Measurements from ENCODE around the gene CALML3. TPM values are rescaled to one million over a fixed set of nuclear protein-coding genes. Genes with fewer than 3 reads are reported as not detected.
A peak's percentile ranks its signal among the peaks of the same experiment; 100 is the strongest.

Gene CALML3
- total and polyA plus RNA-seq, 2 donors (not counting 1 experiment from before 2014, with no cell fraction given), result not detected

DNA sequence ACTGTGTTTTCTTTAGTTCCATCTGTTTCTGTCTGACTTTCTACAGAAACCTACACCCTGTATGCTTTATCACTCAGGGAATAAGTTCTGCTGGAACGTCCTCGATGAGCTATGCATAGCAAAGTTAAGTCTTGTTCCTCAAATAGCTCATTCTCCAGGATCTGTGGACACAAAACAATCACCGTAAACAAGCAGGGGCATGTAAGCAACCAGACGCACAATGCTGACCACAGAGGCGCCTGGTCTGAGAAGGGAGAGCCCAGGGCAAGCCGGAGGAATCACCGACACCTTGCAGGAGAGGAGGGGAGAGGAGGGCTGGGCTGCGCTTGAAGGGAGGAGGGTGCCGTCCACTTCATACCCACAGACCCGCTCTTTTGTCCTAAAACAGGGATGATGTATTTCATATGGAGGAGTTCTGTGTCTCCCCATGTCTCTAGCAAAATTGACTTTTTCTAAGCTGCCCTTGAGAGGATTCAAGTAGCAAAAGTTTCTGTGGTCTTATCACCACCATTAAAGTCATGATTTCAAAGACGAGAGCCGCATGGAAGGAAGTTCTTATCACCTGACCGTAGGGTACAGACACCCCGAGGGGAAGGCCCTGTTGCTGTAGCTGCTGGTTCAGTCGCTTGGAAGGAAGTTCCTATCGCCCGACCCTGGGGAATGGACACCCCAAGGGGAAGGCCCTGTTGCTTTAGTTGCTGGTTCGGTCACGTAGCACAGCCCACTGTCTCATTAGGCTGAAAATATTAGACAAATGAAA is 14.3 kb downstream of the CALML3 start:
- H3K27me3 ChIP-seq (ENCODE audit: control insufficient read depth, insufficient read depth, low read length), result no peaks in the 10 kb centered on the region
- TF ChIP-seq EZH2 (IDR thresholded peaks at IDR 0.05; ENCODE audit: low read length, missing control alignments), result no peak
- TF ChIP-seq, protein P1, sequence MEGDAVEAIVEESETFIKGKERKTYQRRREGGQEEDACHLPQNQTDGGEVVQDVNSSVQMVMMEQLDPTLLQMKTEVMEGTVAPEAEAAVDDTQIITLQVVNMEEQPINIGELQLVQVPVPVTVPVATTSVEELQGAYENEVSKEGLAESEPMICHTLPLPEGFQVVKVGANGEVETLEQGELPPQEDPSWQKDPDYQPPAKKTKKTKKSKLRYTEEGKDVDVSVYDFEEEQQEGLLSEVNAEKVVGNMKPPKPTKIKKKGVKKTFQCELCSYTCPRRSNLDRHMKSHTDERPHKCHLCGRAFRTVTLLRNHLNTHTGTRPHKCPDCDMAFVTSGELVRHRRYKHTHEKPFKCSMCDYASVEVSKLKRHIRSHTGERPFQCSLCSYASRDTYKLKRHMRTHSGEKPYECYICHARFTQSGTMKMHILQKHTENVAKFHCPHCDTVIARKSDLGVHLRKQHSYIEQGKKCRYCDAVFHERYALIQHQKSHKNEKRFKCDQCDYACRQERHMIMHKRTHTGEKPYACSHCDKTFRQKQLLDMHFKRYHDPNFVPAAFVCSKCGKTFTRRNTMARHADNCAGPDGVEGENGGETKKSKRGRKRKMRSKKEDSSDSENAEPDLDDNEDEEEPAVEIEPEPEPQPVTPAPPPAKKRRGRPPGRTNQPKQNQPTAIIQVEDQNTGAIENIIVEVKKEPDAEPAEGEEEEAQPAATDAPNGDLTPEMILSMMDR (conservative IDR thresholded peaks at IDR 0.05 in 1 of 2, IDR thresholded peaks at IDR 0.05 in 1 of 2; ENCODE audit: low read depth in 1 of 2, low read length in 2 of 2), result no peak
- H3K4me1 ChIP-seq (ENCODE audit: control insufficient read depth, extremely low read depth, insufficient read depth, low read length), result no peaks in the 10 kb centered on the region
- H2AFZ ChIP-seq (ENCODE audit: low read length), result no peak overlapping the region
- no peak overlapping the region for H3K4me2 ChIP-seq (ENCODE audit: extremely low read depth, insufficient read depth, low read length)
- H3K27ac ChIP-seq (ENCODE audit: insufficient read depth, low read length), result no peak overlapping the region
- H3K36me3 ChIP-seq (ENCODE audit: control insufficient read depth, insufficient read depth, low read length), result no peaks in the 10 kb centered on the region
- H3K4me3 ChIP-seq (replicated peaks in 1 of 4; ENCODE audit: control extremely low read depth in 1 of 4, insufficient read depth in 1 of 4, low read depth in 3 of 4, low read length in 4 of 4), result no peak overlapping the region
- no peaks in the 10 kb centered on the region for H4K20me1 ChIP-seq (ENCODE audit: control insufficient read depth, extremely low read depth, insufficient read depth, low read length)
- H3K9ac ChIP-seq (ENCODE audit: insufficient read depth, low read length), result no peak overlapping the region
- peak in 1 of 2 donors; percentile 11 for DNase-seq (ENCODE audit: low read depth in 2 of 2)
- no peaks in the 10 kb centered on the region for H3K79me2 ChIP-seq (ENCODE audit: control insufficient read depth, insufficient read depth, low read length)
- no peaks in the 10 kb centered on the region for H3K9me3 ChIP-seq (ENCODE audit: control insufficient read depth, insufficient read depth, low read depth, low read length)

DNA sequence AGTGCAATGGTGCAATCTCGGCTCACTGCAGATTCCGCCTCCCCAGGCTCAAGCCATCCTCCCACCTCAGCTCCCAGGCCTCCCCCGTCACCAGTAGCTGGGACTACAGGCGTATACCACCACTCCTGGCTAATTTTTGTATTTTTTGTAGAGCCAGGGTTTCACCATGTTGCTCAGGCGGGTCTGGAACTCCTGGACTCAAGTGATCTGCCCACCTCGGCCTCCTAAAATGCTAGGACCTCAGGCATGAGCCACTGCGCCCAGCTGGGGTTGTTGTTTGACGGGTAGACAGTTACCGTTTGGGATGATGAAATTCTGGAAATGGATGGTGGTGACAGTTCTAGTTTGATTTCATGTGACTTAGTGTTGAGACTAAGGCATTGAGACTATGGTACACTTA is 15.3 kb downstream of the CALML3 start:
- H3K27me3 ChIP-seq (ENCODE audit: control insufficient read depth, insufficient read depth, low read length), result no peaks in the 10 kb centered on the region
- no peak overlapping the region for H2AFZ ChIP-seq (ENCODE audit: low read length)
- no peak overlapping the region for H3K27ac ChIP-seq (ENCODE audit: insufficient read depth, low read length)
- no peak for DNase-seq (ENCODE audit: low read depth in 2 of 2)
- no peaks in the 10 kb centered on the region for H3K36me3 ChIP-seq (ENCODE audit: control insufficient read depth, insufficient read depth, low read length)
- H3K4me3 ChIP-seq (replicated peaks in 1 of 4; ENCODE audit: control extremely low read depth in 1 of 4, insufficient read depth in 1 of 4, low read depth in 3 of 4, low read length in 4 of 4), result no peak overlapping the region
- TF ChIP-seq, protein P1 (conservative IDR thresholded peaks at IDR 0.05 in 1 of 2, IDR thresholded peaks at IDR 0.05 in 1 of 2; ENCODE audit: low read depth in 1 of 2, low read length in 2 of 2), result no peak
- TF ChIP-seq EZH2 (IDR thresholded peaks at IDR 0.05; ENCODE audit: low read length, missing control alignments), result no peak
- H3K4me2 ChIP-seq (ENCODE audit: extremely low read depth, insufficient read depth, low read length), result no peak overlapping the region
- no peaks in the 10 kb centered on the region for H4K20me1 ChIP-seq (ENCODE audit: control insufficient read depth, extremely low read depth, insufficient read depth, low read length)
- H3K79me2 ChIP-seq (ENCODE audit: control insufficient read depth, insufficient read depth, low read length), result no peaks in the 10 kb centered on the region
- H3K9ac ChIP-seq (ENCODE audit: insufficient read depth, low read length), result no peak overlapping the region
- peaks cover under 1% of the 10 kb centered on the region for H3K4me1 ChIP-seq (ENCODE audit: control insufficient read depth, extremely low read depth, insufficient read depth, low read length)
- H3K9me3 ChIP-seq (ENCODE audit: control insufficient read depth, insufficient read depth, low read depth, low read length), result no peaks in the 10 kb centered on the region

DNA sequence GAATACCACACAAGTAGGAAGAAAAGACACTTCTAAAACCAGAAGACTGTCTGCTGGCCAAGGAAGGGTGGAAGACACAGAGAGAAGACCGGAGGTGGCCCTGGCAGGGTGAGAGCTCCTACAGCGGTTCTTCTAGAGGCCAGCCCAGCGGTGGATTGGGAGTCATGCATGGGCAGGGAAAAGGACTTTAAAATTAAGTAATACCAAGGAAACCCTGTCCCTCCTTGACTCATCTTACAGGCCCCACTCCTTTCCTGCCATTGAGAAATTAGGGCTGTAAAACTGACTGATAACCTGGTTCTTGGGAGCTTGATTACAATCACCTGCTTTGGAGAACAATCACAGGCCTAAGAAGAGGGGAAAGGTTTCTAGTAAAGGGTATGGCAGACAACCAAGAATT is 16.1 kb downstream of the CALML3 start:
- H3K79me2 ChIP-seq (ENCODE audit: control insufficient read depth, insufficient read depth, low read length), result no peaks in the 10 kb centered on the region
- peaks cover 6% of the 10 kb centered on the region for H3K4me1 ChIP-seq (ENCODE audit: control insufficient read depth, extremely low read depth, insufficient read depth, low read length)
- no peaks in the 10 kb centered on the region for H3K36me3 ChIP-seq (ENCODE audit: control insufficient read depth, insufficient read depth, low read length)
- H3K9me3 ChIP-seq (ENCODE audit: control insufficient read depth, insufficient read depth, low read depth, low read length), result no peaks in the 10 kb centered on the region
- DNase-seq (ENCODE audit: low read depth in 2 of 2), result no peak
- H3K4me2 ChIP-seq (ENCODE audit: extremely low read depth, insufficient read depth, low read length), result no peak overlapping the region
- H3K4me3 ChIP-seq (replicated peaks in 1 of 4; ENCODE audit: control extremely low read depth in 1 of 4, insufficient read depth in 1 of 4, low read depth in 3 of 4, low read length in 4 of 4), result no peak overlapping the region
- H4K20me1 ChIP-seq (ENCODE audit: control insufficient read depth, extremely low read depth, insufficient read depth, low read length), result no peaks in the 10 kb centered on the region
- TF ChIP-seq EZH2 (IDR thresholded peaks at IDR 0.05; ENCODE audit: low read length, missing control alignments), result no peak
- TF ChIP-seq, protein P1 (conservative IDR thresholded peaks at IDR 0.05 in 1 of 2, IDR thresholded peaks at IDR 0.05 in 1 of 2; ENCODE audit: low read depth in 1 of 2, low read length in 2 of 2), result no peak
- H2AFZ ChIP-seq (ENCODE audit: low read length), result no peak overlapping the region
- no peak overlapping the region for H3K9ac ChIP-seq (ENCODE audit: insufficient read depth, low read length)
- no peak overlapping the region for H3K27ac ChIP-seq (ENCODE audit: insufficient read depth, low read length)
- no peaks in the 10 kb centered on the region for H3K27me3 ChIP-seq (ENCODE audit: control insufficient read depth, insufficient read depth, low read length)
